GM12878 (cell line): ENCODE measurements around the gene GHRH. TPM values are rescaled to one million over a fixed set of nuclear protein-coding genes. Genes with fewer than 3 reads are reported as not detected.

Source experiments
- ATAC-seq: fragments of 200-7000 bp; cut with Tn5 transposase; 3 replicates; pipeline ENCODE4 v1.9.1; 2020; ENCODE audit warnings: mild to moderate bottlenecking, moderate library complexity
- BruUV-seq: library from RNA; stranded (reverse); fragments of 400-500 nt; replicated peaks from 2 replicates; lab custom pipeline; 2021; lab: Mats Ljungman, UMichigan
- CTCF ChIA-PET: fragments of 300-600 bp; sonication (Branson Sonifier 250); formaldehyde crosslinking; extraction: SDS; loops from one replicate; lab custom pipeline; 2021; ENCODE audit warnings: inconsistent platforms; lab: Yijun Ruan, JAX
- POLR2A ChIA-PET: fragments of 350-600 bp; formaldehyde crosslinking; extraction: SDS; loops from one replicate; lab custom pipeline; 2021; ENCODE audit warnings: inconsistent platforms; lab: Charles Lee
- RAD21 ChIA-PET: fragments of 300-600 bp; sonication (Branson Sonifier 250); formaldehyde crosslinking; loops from one replicate; lab custom pipeline; 2023; ENCODE audit warnings: antibody characterized with exemption; ENCODE audit not compliant: unreplicated experiment; lab: Charles Lee
- SMC1A ChIA-PET: fragments of 300-600 bp; sonication (Branson Sonifier 250); formaldehyde crosslinking; loops from one replicate; lab custom pipeline; 2023; ENCODE audit not compliant: unreplicated experiment, uncharacterized antibody; lab: Charles Lee
- DNase-seq: peaks from one replicate; pipeline ENCODE4 v3.0.0-alpha.2; 2011; ENCODE audit warnings: low read depth, low spot score
- FAIRE-seq: peaks from 3 replicates; lab custom pipeline; 2011; peaks lifted over from hg19 to GRCh38; lab: Jason Lieb, UNC
- H2AFZ ChIP-seq: 2 replicates; pipeline ENCODE4 v1.6.0; 2011; ENCODE audit warnings: low read depth, low read length, control low read depth; ENCODE audit not compliant: control insufficient read depth
- H3K27ac ChIP-seq: 2 replicates; pipeline ENCODE4 v1.5.1; 2011; ENCODE audit warnings: control low read depth; ENCODE audit not compliant: control insufficient read depth, insufficient read depth
- H3K27me3 ChIP-seq, 2 experiments: replicated peaks in 1 of 2; 2 replicates each; pipeline versions ENCODE4 v1.6.0 to v1.6.1; 2011; ENCODE audit warnings: low read length in 1 of 2; ENCODE audit not compliant: control insufficient read depth in 2 of 2, insufficient read depth in 2 of 2
- H3K36me3 ChIP-seq, 2 experiments: 2 replicates each; pipeline ENCODE4 v1.5.1; 2011; ENCODE audit warnings: low read length in 1 of 2; ENCODE audit not compliant: control insufficient read depth in 2 of 2, insufficient read depth in 2 of 2
- H3K4me1 ChIP-seq: 2 replicates; pipeline ENCODE4 v1.6.1; 2011; ENCODE audit warnings: mild to moderate bottlenecking, low read length, moderate library complexity, mixed read lengths; ENCODE audit not compliant: control insufficient read depth, insufficient read depth
- H3K4me2 ChIP-seq: 2 replicates; pipeline ENCODE4 v1.6.0; 2011; ENCODE audit warnings: control low read depth; ENCODE audit not compliant: control insufficient read depth, insufficient read depth
- H3K4me3 ChIP-seq: fragments of 200-600 bp; sonication (generic); 2 replicates; pipeline ENCODE4 v1.5.1; 2016
- H3K79me2 ChIP-seq: 2 replicates; pipeline ENCODE4 v1.6.0; 2011; ENCODE audit warnings: low read length; ENCODE audit not compliant: control insufficient read depth, insufficient read depth
- H3K9ac ChIP-seq: 2 replicates; pipeline ENCODE4 v1.8.0; 2011; ENCODE audit warnings: low read length, control low read depth, mixed read lengths; ENCODE audit not compliant: control insufficient read depth, insufficient read depth
- H3K9me3 ChIP-seq: replicated peaks from 3 replicates; pipeline ENCODE4 v1.5.1; 2011; ENCODE audit warnings: mild to moderate bottlenecking, low read length; ENCODE audit not compliant: control insufficient read depth, insufficient read depth
- H4K20me1 ChIP-seq: 2 replicates; pipeline ENCODE4 v1.6.0; 2011; ENCODE audit not compliant: control insufficient read depth, insufficient read depth
- CTCF ChIP-seq, 3 experiments: IDR thresholded peaks in 2 of 3; conservative IDR thresholded peaks in 1 of 3; 2 replicates each; pipeline ENCODE4 v1.5.1; 2011; ENCODE audit warnings: low read depth in 3 of 3, low read length in 3 of 3, mild to moderate bottlenecking in 3 of 3, control low read depth in 2 of 3, moderate library complexity in 2 of 3, inconsistent platforms in 1 of 3, mixed read lengths in 1 of 3; ENCODE audit not compliant: control insufficient read depth in 2 of 3, insufficient read depth in 1 of 3; ENCODE audit errors: extremely low read depth in 1 of 3
- CUX1 ChIP-seq: IDR thresholded peaks from 2 replicates; pipeline ENCODE4 v1.6.1; 2012; ENCODE audit warnings: improper control_type of control experiment, low read depth, low read length; ENCODE audit not compliant: insufficient replicate concordance
- JUND ChIP-seq: IDR thresholded peaks from 2 replicates; pipeline ENCODE4 v1.6.1; 2012; ENCODE audit warnings: low read depth, mild to moderate bottlenecking, low read length, improper control_type of control experiment, moderate library complexity
- KAT2A ChIP-seq: conservative IDR thresholded peaks from 2 replicates; pipeline ENCODE4 v1.6.1; 2011; ENCODE audit warnings: low read depth, low read length; ENCODE audit not compliant: control insufficient read depth
- KDM1A ChIP-seq: fragments of 200-600 bp; sonication (generic); IDR thresholded peaks from 2 replicates; pipeline ENCODE4 v1.6.1; 2016; ENCODE audit warnings: borderline replicate concordance
- PKNOX1 ChIP-seq: fragments of 450-650 bp; IDR thresholded peaks from 2 replicates; pipeline ENCODE4 v1.6.1; 2016; ENCODE audit warnings: mild to moderate bottlenecking
- SMARCA5 ChIP-seq: fragments of 450-650 bp; IDR thresholded peaks from 2 replicates; pipeline ENCODE4 v1.6.1; 2017; ENCODE audit warnings: mild to moderate bottlenecking
- SPI1 ChIP-seq: IDR thresholded peaks from 2 replicates; pipeline ENCODE4 v1.6.1; 2011; ENCODE audit warnings: low read depth, mild to moderate bottlenecking, low read length, moderate library complexity, borderline replicate concordance; ENCODE audit not compliant: insufficient read depth
- SREBF2 ChIP-seq: IDR thresholded peaks from 2 replicates; pipeline ENCODE4 v1.6.1; 2012; ENCODE audit warnings: mild to moderate bottlenecking, low read length
- TCF7 ChIP-seq: IDR thresholded peaks from 2 replicates; pipeline ENCODE4 v1.6.1; 2014; ENCODE audit warnings: antibody characterized with exemption, borderline replicate concordance
- ZSCAN29 ChIP-seq: fragments of 450-650 bp; IDR thresholded peaks from 2 replicates; pipeline ENCODE4 v1.6.1; 2017; ENCODE audit warnings: mild to moderate bottlenecking, moderate library complexity
- WGBS: methylation state at CpG from one replicate; pipeline ENCODE4 v1.1.6; 2016; ENCODE audit warnings: low lambda C conversion rate; ENCODE audit not compliant: insufficient replicate concordance, insufficient coverage; ENCODE audit errors: missing lambda C conversion rate; 5-methylcytosine and 5-hydroxymethylcytosine counted together
- in situ Hi-C: fragments of 300-500 bp; cut with MboI; formaldehyde crosslinking; loops from 9 replicates; pipeline ENCODE4 v1.14.3; 2018; ENCODE audit warnings: mixed read lengths
- intact Hi-C: fragments of 100-400 bp; cut with micrococcal nuclease; formaldehyde crosslinking; loops from one replicate; pipeline ENCODE4 v1.14.2; 2022; ENCODE audit not compliant: unreplicated experiment
- polyA plus RNA-seq, 11 experiments: library from polyadenylated mRNA; depleted of rRNA in 4 of 11; unstranded in 6 of 11; stranded (reverse) in 5 of 11; fragments of >200 nt; fragmentation: Nextera tagmentation in 4 of 11; fragmentation: Illumina TruSeq in 1 of 11; extraction: Ambion mirVana in 4 of 11; extraction: Trizol in 1 of 11; gene quantifications; 1 replicate in 1 of 11; 2 replicates in 10 of 11; pipeline versions ENCODE4 v1.2.1 to v1.2.3, GENCODE V29; 2011 to 2016; ENCODE audit warnings: inconsistent platforms in 2 of 11, missing spikeins in 2 of 11, low read depth in 1 of 11
- total RNA-seq, 4 experiments: library from RNA; depleted of rRNA in 3 of 4; stranded (reverse); fragments of >200 nt in 3 of 4; fragmentation: Illumina TruSeq in 1 of 4; extraction: Trizol in 1 of 4; gene quantifications; 2 replicates each; pipeline versions ENCODE4 v1.2.1 to v1.2.3, GENCODE V29; 2013 to 2021

The GHRH gene
- total and polyA plus RNA-seq, 10 of the 15 experiments (the other 5 are each of a cell fraction or from before 2014, with no cell fraction given) = not detected

GRCh38 chr20:37209661-37210314 is 51.8 kb downstream of the GHRH start:
- no peak overlapping the region for H3K4me3 ChIP-seq
- BruUV-seq = no TSS peak
- peaks cover 20 to 42% of the 10 kb centered on the region in 2 experiments for H3K36me3 ChIP-seq
- ChIA-PET RAD21 (no interaction called here), SMC1A (interaction anchor here (0.7 kb wide), 1 partner anchor 14 kb away, joined by 3 read pairs; no protein-coding TSS in a partner anchor), CTCF (interaction anchor here (0.8 to 0.9 kb wide), 2 partner anchors 13 to 299 kb away, joined by 3 read pairs; no protein-coding TSS in a partner anchor), POLR2A (interaction anchor here (0.7 kb wide), 1 partner anchor 31 kb away, joined by 3 read pairs; the partner anchor contains the start of gene RPN2)
- H4K20me1 ChIP-seq = no peaks in the 10 kb centered on the region
- no peaks in the 10 kb centered on the region for H3K9me3 ChIP-seq
- in situ Hi-C loops (no loop called here), intact Hi-C loops (no loop called here)
- no peak overlapping the region for H3K4me2 ChIP-seq
- H3K79me2 ChIP-seq = no peaks in the 10 kb centered on the region
- FAIRE-seq = no peak
- 89% methylated on average over 6 of the region's 6 CpGs for WGBS
- H3K27me3 ChIP-seq = no peaks in the 10 kb centered on the region
- no peak for ATAC-seq
- H3K4me1 ChIP-seq = no peaks in the 10 kb centered on the region
- no peak overlapping the region for H3K9ac ChIP-seq
- H3K27ac ChIP-seq = no peak overlapping the region
- H2AFZ ChIP-seq = no peak overlapping the region
- no peak for DNase-seq
- TF ChIP-seq SREBF2 (no peak), KAT2A (no peak), CUX1 (no peak), KDM1A (no peak), CTCF (IDR thresholded peaks at IDR 0.05 in 2 of 3, conservative IDR thresholded peaks at IDR 0.05 in 1 of 3; ENCODE audit: control insufficient read depth in 2 of 3, extremely low read depth in 1 of 3, insufficient read depth in 1 of 3, low read depth in 3 of 3, low read length in 3 of 3) (no peak), JUND (no peak), SPI1 (no peak), ZSCAN29 (no peak), SMARCA5 (no peak), TCF7 (no peak), PKNOX1 (no peak)
